Activated CD4-positive, CD25-positive, alpha-beta regulatory T cell treated with anti-CD3 and anti-CD28 coated beads, Interleukin-2, amount 50 U/mL, for 24 hours (primary cell): ENCODE results near the gene SYT8.
"Not testable (repeated sequence)": the region's sequence is repeated elsewhere in the genome, so short reads cannot be mapped to it uniquely, and the experiment has no call there.

Experiments
- ATAC-seq, 2 donors: fragments of 150-1000 bp; cut with Tn5 transposase; one replicate each; pipeline ENCODE4 v1.10.0; 2021; ENCODE audit warnings: mild to moderate bottlenecking in 1 of 2, moderate library complexity in 1 of 2

Gene SYT8, protein sequence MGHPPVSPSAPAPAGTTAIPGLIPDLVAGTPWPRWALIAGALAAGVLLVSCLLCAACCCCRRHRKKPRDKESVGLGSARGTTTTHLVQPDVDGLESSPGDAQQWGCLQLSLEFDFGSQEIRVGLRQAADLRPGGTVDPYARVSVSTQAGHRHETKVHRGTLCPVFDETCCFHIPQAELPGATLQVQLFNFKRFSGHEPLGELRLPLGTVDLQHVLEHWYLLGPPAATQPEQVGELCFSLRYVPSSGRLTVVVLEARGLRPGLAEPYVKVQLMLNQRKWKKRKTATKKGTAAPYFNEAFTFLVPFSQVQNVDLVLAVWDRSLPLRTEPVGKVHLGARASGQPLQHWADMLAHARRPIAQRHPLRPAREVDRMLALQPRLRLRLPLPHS

DNA sequence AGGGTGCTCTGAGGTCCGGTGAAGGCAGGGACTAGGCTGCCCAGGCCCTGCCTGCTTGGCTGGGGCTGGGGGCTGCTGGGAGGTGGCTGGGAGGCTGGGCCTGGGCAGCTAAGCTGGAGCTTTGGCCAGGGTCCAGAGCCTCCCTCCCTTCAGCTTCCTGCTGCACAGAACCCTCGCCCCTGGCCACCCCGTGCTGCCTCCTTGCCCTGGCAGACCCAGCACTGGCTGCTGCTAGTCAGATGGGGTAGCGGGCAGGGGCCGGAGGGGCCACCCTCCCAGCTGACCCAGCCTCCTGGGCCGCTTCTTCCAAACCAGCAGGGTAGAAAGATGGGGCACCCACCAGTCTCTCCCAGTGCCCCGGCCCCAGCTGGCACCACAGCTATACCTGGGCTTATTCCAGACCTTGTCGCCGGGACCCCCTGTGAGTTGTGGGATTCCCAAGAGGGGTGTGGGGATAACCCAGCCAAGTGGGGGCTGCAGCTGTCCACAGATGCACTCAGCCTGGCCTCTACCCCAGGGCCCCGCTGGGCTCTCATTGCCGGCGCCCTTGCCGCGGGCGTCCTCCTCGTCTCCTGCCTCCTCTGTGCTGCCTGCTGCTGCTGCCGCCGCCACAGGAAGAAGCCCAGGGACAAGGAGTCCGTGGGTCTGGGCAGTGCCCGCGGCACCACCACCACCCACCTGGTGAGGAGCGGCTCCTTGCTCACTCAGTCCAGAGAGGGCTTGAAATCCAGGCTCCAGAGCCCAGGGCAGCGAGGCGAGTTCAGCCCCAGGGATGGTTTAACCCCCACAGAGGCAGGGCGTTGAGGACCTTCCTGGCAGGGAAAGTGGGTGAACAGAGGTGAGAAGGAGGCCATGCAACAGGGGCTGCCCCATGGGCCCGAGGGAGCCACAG is at the start of gene SYT8:
Gene SYT8 (plus strand): TSS at position 212 of the 892 bp plus-strand sequence. CDS start 116 bp downstream, at position 328.
- no peak for ATAC-seq

DNA sequence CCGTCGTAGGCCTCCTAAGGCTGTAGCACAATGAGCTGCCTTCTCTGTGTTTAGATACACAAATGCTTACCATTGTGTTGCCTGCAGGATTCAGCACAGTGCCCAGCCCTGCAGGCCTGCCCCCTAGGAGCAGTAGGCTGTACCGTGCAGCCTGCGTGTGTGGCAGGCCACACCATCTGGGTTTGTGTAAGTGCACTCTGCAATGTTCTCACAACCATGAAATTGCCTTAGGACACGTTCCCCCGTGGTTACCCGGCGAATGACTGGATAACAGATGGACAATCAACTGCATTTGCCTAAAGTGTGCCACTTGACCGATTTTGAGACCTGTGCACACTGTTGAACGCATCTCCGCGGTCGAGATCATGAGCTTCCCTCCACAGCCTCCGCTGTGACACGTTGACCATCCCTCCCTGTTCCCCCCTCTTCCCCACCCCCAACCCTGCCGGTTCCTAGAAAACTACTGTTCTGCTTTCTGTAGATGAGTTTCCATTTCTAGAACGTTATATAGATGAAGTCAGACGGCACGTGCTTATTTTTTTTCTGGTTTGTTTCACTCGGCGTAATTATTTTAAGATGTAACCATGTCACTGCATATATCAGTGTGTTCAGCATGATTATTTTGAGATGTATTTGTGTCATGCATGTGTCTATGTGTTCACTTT is 48.9 kb upstream of the SYT8 start:
- no peak for ATAC-seq

GRCh38 chr11:1786466-1786865 is 48.3 kb upstream of the SYT8 start:
- ATAC-seq: no peak

DNA sequence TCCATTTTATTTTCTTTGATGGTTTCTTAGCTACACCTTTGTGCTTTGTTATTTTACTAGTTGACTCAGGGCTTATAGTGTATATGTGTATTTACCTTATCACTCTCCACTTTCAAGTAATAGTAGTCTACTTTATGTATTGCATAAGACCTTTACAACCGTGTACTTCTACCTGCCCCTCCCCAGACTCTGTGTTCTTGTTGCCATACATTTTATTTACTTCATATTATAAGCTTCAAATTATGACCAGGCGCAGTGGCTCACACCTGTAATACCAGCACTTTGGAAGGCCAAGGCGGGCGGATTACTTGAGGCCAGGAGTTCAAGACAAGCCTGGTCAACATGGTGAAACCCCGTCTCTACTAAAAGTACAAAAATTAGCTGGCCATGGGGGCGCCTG is 42.9 kb upstream of the SYT8 start:
- ATAC-seq: no peak

- no peak for ATAC-seq
These were observed 42.3 kb upstream of the SYT8 start for GRCh38 chr11:1792461-1792860.

DNA sequence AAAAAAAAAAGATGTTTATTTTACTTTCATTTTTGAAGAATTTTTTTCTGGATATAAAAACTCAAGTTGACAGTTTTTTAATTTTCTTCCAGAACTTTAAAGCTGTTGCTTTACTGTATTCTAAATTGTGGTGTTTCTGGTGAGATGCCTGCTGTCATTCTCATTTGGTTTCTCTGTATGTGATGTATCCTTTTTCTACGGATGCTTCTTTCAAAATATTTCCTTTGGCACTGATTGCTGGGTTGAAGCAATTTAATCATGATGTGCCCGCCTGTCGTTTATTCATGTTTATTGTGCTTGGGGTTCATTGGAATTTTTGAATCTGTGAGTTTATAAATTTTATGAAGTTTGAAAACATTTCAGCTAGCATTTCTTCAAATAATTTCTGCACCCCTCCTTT is 41.7 kb upstream of the SYT8 start:
- no peak for ATAC-seq

DNA sequence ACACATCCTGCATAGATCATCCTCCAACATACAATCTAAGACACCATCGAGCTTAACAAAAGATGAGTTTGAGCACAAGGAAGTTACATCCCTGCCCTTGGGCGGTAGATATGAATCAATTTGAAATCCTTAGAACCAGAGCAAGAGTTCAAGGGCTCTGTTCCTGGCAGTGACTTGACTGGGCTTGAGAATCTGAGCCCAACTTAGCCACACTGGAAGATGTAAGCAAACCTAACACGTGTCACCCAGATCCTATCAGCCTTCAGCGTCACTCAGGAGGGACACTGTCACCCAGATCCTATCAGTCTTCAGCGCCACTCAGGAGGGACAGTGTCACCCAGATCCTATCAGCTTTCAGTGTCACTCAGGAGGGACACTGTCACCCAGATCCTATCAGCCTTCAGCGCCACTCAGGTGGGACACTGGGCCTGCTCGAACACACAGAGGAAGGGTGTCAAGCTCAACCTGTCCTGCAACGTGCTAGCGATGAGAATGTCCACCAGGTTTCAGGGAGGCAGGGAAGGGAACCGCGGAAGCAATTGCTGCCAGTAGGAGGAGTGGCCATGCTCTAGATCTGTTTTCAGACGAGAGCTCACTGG is 38.3 kb upstream of the SYT8 start:
- no peak for ATAC-seq

GRCh38 chr11:1797391-1798125 is 37.2 kb upstream of the SYT8 start:
- no peak for ATAC-seq

- no peak for ATAC-seq
These were observed 31.5 kb upstream of the SYT8 start for GRCh38 chr11:1803246-1803645.

- ATAC-seq: not testable (repeated sequence)
These were observed 30.8 kb upstream of the SYT8 start for GRCh38 chr11:1803835-1804519.

DNA sequence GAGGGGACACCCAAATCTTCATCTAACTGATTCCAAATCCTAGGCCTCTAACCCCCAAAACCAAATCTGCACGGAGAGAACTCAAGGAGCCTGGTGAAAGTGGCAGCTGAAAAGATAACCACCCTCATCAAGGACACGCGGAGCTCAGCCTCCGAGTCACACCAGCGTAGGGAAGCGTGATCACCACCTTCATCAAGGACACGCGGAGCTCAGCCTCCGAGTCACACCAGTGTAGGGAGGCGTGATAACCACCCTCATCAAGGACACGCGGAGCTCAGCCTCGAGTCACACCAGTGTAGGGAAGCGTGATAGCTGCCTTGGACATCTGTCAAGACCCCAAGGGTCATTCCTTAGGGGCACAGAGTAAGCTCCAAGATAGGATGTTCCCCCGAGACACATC is 29.3 kb upstream of the SYT8 start:
- ATAC-seq: no peak

GRCh38 chr11:1807264-1807995 is 27.4 kb upstream of the SYT8 start:
- no peak for ATAC-seq

DNA sequence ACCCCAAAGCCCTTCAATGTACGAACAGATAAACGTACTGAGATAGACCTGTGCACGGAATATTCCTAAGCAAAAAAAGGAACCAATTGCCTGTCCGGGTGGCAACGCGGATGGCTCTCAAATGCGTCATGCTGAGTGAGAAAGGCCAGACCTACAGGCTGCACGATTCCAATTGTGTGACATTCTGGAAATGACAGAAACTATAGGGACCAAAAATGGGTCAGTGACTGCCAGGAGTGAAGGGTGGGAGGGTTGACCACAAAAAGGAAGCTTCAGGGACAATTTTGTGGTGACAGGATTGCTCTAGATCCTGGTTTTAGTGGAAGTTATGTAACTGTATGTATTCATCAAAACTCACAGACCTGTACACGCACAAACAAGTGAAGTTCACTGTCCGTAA is 24.0 kb upstream of the SYT8 start:
- ATAC-seq: no peak

- ATAC-seq: no peak
These were observed 22.5 kb upstream of the SYT8 start for GRCh38 chr11:1812274-1812673.

DNA sequence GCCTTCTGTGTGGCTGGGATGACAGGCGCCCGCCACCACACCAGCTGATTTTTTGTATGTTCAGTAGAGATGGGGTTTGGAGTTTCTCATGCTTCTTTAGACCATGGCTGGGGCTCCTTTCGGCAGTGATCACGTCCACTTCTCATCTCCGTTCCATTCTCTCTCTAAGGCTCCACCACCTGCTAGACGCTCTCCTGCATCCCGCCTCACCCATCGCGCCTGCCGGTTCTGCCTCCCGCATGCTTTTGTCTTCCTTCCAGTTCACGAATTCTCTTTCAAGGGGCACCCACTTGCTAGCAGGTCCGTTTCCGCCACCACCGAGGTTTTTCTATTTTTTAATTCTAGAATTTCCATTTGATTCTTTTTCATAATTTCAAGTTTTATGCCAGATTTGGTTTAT is 22.0 kb upstream of the SYT8 start:
- ATAC-seq: no peak

DNA sequence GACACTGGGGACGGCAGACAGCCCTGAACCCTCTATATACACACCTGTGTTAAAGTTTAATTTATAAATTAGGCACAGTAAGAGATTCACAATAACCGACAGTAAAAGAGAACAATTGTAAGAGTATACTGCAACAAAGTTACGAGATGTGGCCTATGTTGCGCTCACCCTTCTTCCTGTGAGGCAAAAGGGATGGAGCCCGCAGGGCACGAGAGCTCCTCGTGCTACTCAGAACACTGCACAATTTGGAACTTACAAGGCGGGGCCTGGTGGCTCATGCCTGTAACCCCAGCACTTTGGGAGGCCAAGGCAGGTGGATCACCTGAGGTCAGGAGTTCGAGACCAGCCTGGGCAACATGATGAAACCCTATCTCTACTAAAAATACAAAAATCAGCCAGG is 21.4 kb upstream of the SYT8 start:
- not testable (repeated sequence) for ATAC-seq

DNA sequence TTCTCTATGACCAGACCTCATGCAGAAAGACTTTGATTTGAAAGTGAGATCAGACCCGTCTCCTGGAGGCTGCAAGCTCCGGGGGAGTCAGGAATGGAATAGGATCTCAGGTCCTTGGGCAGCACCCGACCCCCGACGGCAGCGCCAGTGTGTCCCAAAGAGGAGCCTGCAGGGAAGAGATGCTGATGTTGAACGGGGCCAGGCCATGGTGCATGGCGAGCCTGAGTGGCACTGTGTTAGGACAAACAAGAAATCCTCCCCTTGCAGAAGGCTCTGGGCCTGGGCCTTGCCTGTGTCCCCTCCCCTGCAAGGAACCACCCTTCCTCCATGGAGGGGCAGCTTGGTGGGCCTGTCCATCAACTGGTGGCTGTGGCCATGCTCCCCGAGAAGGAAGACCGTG is 20.1 kb upstream of the SYT8 start:
- no peak for ATAC-seq

- ATAC-seq: no peak
These were observed 19.5 kb upstream of the SYT8 start for GRCh38 chr11:1815311-1815710.

GRCh38 chr11:1815751-1816150 is 19.0 kb upstream of the SYT8 start:
- ATAC-seq: no peak

DNA sequence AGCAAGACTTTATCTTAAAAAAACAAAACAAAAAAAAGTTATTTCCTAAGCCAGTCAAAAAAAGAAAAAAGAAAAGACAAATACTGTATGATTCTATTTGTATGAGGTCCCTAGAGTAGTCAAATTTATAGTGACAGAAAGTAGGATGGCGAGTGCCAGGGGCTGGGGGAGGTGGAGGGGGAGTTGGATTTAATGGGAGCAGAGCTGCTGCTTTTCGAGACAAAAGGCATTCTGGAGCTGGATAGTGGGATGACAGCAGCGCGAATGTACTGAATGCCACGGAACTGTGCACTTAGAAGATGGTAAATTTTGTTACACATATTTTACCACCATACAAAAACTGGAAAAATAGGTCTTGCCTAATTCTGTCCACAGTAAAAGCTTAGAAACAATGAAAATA is 17.8 kb upstream of the SYT8 start:
- no peak for ATAC-seq

- no peak for ATAC-seq
These were observed 17.3 kb upstream of the SYT8 start for GRCh38 chr11:1817511-1817910.
